Suprapubic skin (tissue), 4 donors: Measurements from ENCODE around the gene RAD23B. TPM values are rescaled to one million over a fixed set of nuclear protein-coding genes. Genes with fewer than 3 reads are reported as not detected.

Source experiments
- DNase-seq, 2 donors: peaks; one replicate each; pipeline ENCODE4 v3.0.0-alpha.2; 2019; ENCODE audit warnings: low spot score in 2 of 2
- H3K27ac ChIP-seq: fragments of 200-600 bp; sonication (generic); one replicate; pipeline ENCODE4 v1.5.1; 2019
- H3K27me3 ChIP-seq: fragments of 200-600 bp; sonication (generic); one replicate; pipeline ENCODE4 v1.5.1; 2019
- H3K36me3 ChIP-seq: fragments of 200-600 bp; sonication (generic); one replicate; pipeline ENCODE4 v1.5.1; 2019
- H3K4me1 ChIP-seq: fragments of 200-600 bp; sonication (generic); one replicate; pipeline ENCODE4 v1.5.1; 2019
- H3K4me3 ChIP-seq: fragments of 200-600 bp; sonication (generic); one replicate; pipeline ENCODE4 v1.5.1; 2019; ENCODE audit warnings: mild to moderate bottlenecking
- H3K9me3 ChIP-seq: fragments of 200-600 bp; sonication (generic); one replicate; pipeline ENCODE4 v1.5.1; 2019
- CTCF ChIP-seq, 2 donors: fragments of 200-600 bp in 1 of 2; fragments of 450-650 bp in 1 of 2; sonication (generic) in 1 of 2; IDR thresholded peaks; one replicate each; pipeline ENCODE4 v1.5.1; 2016 to 2019; ENCODE audit warnings: antibody characterized with exemption in 2 of 2, mild to moderate bottlenecking in 1 of 2, moderate library complexity in 1 of 2
- EP300 ChIP-seq: sonication (generic); formaldehyde crosslinking; IDR thresholded peaks from one replicate; pipeline ENCODE4 v1.6.1; 2017; ENCODE audit warnings: antibody characterized with exemption
- POLR2A ChIP-seq, 2 donors: fragments of 450-650 bp; IDR thresholded peaks; one replicate each; pipeline ENCODE4 v1.6.1; 2017; ENCODE audit warnings: antibody characterized with exemption in 2 of 2, mild to moderate bottlenecking in 2 of 2, moderate library complexity in 2 of 2
- POLR2AphosphoS5 ChIP-seq, 3 donors: sonication (generic); formaldehyde crosslinking; IDR thresholded peaks; one replicate each; pipeline ENCODE4 v1.6.1; 2017; ENCODE audit warnings: antibody characterized with exemption in 3 of 3
- WGBS: methylation state at CpG from one replicate; pipeline ENCODE4 v1.1.5; 2018; 5-methylcytosine and 5-hydroxymethylcytosine counted together
- total RNA-seq, 4 donors: library from RNA; depleted of rRNA; stranded (reverse); fragments of >200 nt; gene quantifications; one replicate each; pipeline ENCODE4 v1.1.0, GENCODE V29; 2016

The RAD23B gene
- total RNA-seq, 4 donors from 2014 or later, result 62.5 to 103 (median 77.1) TPM

DNA sequence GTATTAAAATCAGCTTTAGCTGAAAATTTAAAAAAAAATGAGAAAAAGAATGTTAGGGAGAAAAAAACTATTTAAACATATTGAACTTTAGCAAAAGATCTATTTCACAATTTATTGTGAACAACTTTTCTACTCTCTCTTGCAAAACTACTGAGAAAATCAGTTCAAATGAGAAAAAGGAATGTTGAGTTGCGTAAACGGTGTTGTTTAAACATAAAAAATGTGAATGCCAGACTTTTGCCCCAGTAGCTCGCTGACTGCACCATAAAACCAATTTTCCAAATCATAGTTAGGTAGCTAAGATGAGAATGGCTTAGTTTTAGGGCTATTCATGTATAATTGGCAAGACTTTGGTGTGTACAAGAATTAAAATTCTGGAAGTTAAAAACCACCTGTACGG lies 13.4 kb upstream of the RAD23B start:
- H3K27me3 ChIP-seq, result no peaks in the 10 kb centered on the region
- DNase-seq, result no peak
- H3K27ac ChIP-seq, result no peak overlapping the region
- no peak overlapping the region for H3K4me3 ChIP-seq
- TF ChIP-seq CTCF (IDR thresholded peaks at IDR 0.05), result no peak
- no peak for TF ChIP-seq EP300
- no peak for TF ChIP-seq POLR2A (IDR thresholded peaks at IDR 0.05)
- no peak for TF ChIP-seq POLR2AphosphoS5 (IDR thresholded peaks at IDR 0.05)
- peaks cover 3% of the 10 kb centered on the region for H3K4me1 ChIP-seq
- WGBS, result 92% methylated on average over 4 of the region's 4 CpGs
- no peaks in the 10 kb centered on the region for H3K9me3 ChIP-seq
- no peaks in the 10 kb centered on the region for H3K36me3 ChIP-seq

GRCh38 chr9:107270082-107270481 lies 13.0 kb upstream of the RAD23B start:
- TF ChIP-seq POLR2A (IDR thresholded peaks at IDR 0.05) (no peak), EP300 (no peak), POLR2AphosphoS5 (IDR thresholded peaks at IDR 0.05) (no peak)
- Histone ChIP-seq H3K27me3 (no peaks in the 10 kb centered on the region), H3K4me3 (no peak overlapping the region), H3K9me3 (no peaks in the 10 kb centered on the region), H3K4me1 (peaks cover 5% of the 10 kb centered on the region), H3K36me3 (no peaks in the 10 kb centered on the region), H3K27ac (no peak overlapping the region)
- no peak for DNase-seq
- WGBS, result 46% methylated on average over 1 of the region's 1 CpG

DNA sequence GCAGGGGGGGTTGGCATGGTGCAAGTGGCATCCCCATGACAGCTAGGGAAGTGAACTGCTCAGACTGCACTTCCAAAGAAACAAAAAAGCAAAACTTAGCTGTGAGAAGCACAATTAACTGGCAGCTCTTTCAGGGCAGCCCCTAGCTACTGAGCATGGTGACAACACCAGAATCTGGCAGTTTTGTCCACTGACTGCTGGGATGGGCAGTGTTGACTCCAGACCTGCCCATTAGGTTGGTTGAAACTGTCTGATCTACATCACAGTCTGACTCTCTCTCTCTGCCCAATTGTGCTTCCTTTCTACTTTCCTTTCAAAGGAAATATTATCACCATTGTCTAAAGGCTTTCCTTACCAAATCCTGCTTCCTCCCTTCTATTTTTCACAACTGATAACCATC lies 12.5 kb upstream of the RAD23B start:
- H3K27me3 ChIP-seq, result no peaks in the 10 kb centered on the region
- peaks cover 5% of the 10 kb centered on the region for H3K4me1 ChIP-seq
- no peak for DNase-seq
- no peaks in the 10 kb centered on the region for H3K36me3 ChIP-seq
- no peak overlapping the region for H3K27ac ChIP-seq
- TF ChIP-seq CTCF (IDR thresholded peaks at IDR 0.05) (no peak), POLR2AphosphoS5 (IDR thresholded peaks at IDR 0.05) (no peak), POLR2A (IDR thresholded peaks at IDR 0.05) (no peak)
- H3K9me3 ChIP-seq, result no peaks in the 10 kb centered on the region
- H3K4me3 ChIP-seq, result no peak overlapping the region

DNA sequence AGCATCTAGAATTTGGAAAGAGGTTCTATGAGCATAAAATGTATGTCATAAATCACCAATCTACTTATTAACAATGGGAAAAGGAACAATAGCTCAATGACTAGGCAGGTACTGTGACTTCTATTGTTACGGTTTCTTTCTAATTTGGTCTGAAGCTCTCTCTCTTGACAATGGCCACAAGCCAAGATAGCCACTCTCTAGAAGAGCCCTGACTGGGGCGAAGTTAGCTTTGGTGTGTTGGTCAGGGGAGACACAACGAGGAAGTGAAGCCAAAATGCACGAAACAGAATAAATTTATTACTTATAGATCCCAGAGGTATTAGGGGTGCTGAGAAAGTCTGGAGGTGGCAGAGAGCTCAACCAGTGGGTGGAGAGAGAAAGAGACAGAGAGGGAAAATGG lies 9.4 kb upstream of the RAD23B start:
- Histone ChIP-seq H3K27me3 (no peaks in the 10 kb centered on the region), H3K9me3 (no peaks in the 10 kb centered on the region), H3K4me1 (peaks cover 5% of the 10 kb centered on the region), H3K36me3 (no peaks in the 10 kb centered on the region), H3K27ac (no peak overlapping the region), H3K4me3 (no peak overlapping the region)
- 80% methylated on average over 4 of the region's 4 CpGs for WGBS
- no peak for DNase-seq
- TF ChIP-seq EP300 (no peak), CTCF (IDR thresholded peaks at IDR 0.05) (no peak), POLR2AphosphoS5 (IDR thresholded peaks at IDR 0.05) (no peak), POLR2A (IDR thresholded peaks at IDR 0.05) (no peak)

- no peak overlapping the region for H3K27ac ChIP-seq
- H3K36me3 ChIP-seq, result no peaks in the 10 kb centered on the region
- no peaks in the 10 kb centered on the region for H3K27me3 ChIP-seq
- no peak for DNase-seq
- TF ChIP-seq CTCF (IDR thresholded peaks at IDR 0.05) (no peak), EP300 (no peak), POLR2AphosphoS5 (IDR thresholded peaks at IDR 0.05) (no peak), POLR2A (IDR thresholded peaks at IDR 0.05) (no peak)
- H3K4me3 ChIP-seq, result no peak overlapping the region
- WGBS, result 77% methylated on average over 1 of the region's 1 CpG
- no peaks in the 10 kb centered on the region for H3K9me3 ChIP-seq
- H3K4me1 ChIP-seq, result peaks cover 5% of the 10 kb centered on the region
Observed at GRCh38 chr9:107274096-107274495, 9.0 kb upstream of the RAD23B start.

- H3K27ac ChIP-seq, result no peak overlapping the region
- H3K27me3 ChIP-seq, result no peaks in the 10 kb centered on the region
- WGBS, result 16% methylated on average over 4 of the region's 4 CpGs
Observed at GRCh38 chr9:107274953-107275422, 8.1 kb upstream of the RAD23B start.

More at GRCh38 chr9:107274953-107275422, 8.1 kb upstream of the RAD23B start:
- no peaks in the 10 kb centered on the region for H3K36me3 ChIP-seq
- no peak for DNase-seq
- H3K9me3 ChIP-seq, result no peaks in the 10 kb centered on the region
- H3K4me1 ChIP-seq, result peaks cover 5% of the 10 kb centered on the region
- TF ChIP-seq EP300, result no peak
- peak in 2 of 3 donors; percentile 18 to 32 for TF ChIP-seq POLR2AphosphoS5 (IDR thresholded peaks at IDR 0.05)
- TF ChIP-seq CTCF (IDR thresholded peaks at IDR 0.05), result no peak
- no peak for TF ChIP-seq POLR2A (IDR thresholded peaks at IDR 0.05)
- no peak overlapping the region for H3K4me3 ChIP-seq
